K562 (cell line): Measurements from ENCODE around the gene SH3YL1. TPM values are rescaled to one million over a fixed set of nuclear protein-coding genes. Genes with fewer than 3 reads are reported as not detected.

Experiments
- ATAC-seq: fragments of 200-7000 bp; cut with Tn5 transposase; 3 replicates; pipeline ENCODE4 v1.9.1; 2020; ENCODE audit warnings: moderate library complexity
- BruUV-seq: library from RNA; stranded (reverse); fragments of 400-500 nt; replicated peaks from 2 replicates; lab custom pipeline; 2021; lab: Mats Ljungman, UMichigan
- CTCF ChIA-PET: fragments of 300-600 bp; formaldehyde crosslinking; extraction: SDS; loops from one replicate; lab custom pipeline; 2021; ENCODE audit warnings: low intra/inter-chr PET ratio; lab: Yijun Ruan, JAX
- POLR2A ChIA-PET: fragments of 300-600, 350-650 bp; sonication (Branson Sonifier 250); formaldehyde crosslinking; extraction: SDS; loops from one replicate; lab custom pipeline; 2021; ENCODE audit warnings: antibody characterized with exemption, inconsistent platforms; lab: Yijun Ruan, JAX
- DNase-seq, 4 experiments: peaks; one replicate each; pipeline versions ENCODE4 v3.0.0 to v3.0.0-alpha.2; 2011 to 2018; ENCODE audit warnings: low spot score in 3 of 4, mixed read lengths in 3 of 4; ENCODE audit errors: extremely low read depth in 1 of 4
- FAIRE-seq: peaks from 2 replicates; lab custom pipeline; 2011; peaks lifted over from hg19 to GRCh38; lab: Jason Lieb, UNC
- H2AFZ ChIP-seq: 2 replicates; pipeline ENCODE4 v1.6.0; 2011; ENCODE audit warnings: low read depth, low read length, control low read depth, inconsistent platforms
- H3K27ac ChIP-seq: fragments of 200-600 bp; 3 replicates; pipeline ENCODE4 v1.8.0; 2011; ENCODE audit warnings: low read depth, mild to moderate bottlenecking, control low read depth, inconsistent platforms, low read length, moderate library complexity, mixed read lengths; ENCODE audit errors: extremely low read depth
- H3K27me3 ChIP-seq, 2 experiments: fragments of 300-600 bp in 1 of 2; 2 replicates in 1 of 2; 3 replicates in 1 of 2; pipeline versions ENCODE4 v1.6.0 to v1.8.0; 2011; ENCODE audit warnings: inconsistent platforms in 2 of 2, low read length in 2 of 2, mild to moderate bottlenecking in 1 of 2, mixed read lengths in 1 of 2, moderate library complexity in 1 of 2; ENCODE audit not compliant: control insufficient read depth in 2 of 2, insufficient read depth in 2 of 2
- H3K36me3 ChIP-seq: fragments of 300-600 bp; 3 replicates; pipeline ENCODE4 v1.8.0; 2011; ENCODE audit warnings: mild to moderate bottlenecking, low read length, inconsistent platforms; ENCODE audit not compliant: control insufficient read depth, insufficient read depth
- H3K4me1 ChIP-seq, 2 experiments: fragments of 200-600 bp in 1 of 2; replicated peaks in 1 of 2; 2 replicates in 1 of 2; 3 replicates in 1 of 2; pipeline versions ENCODE4 v1.5.1 to v1.8.0; 2011; ENCODE audit warnings: inconsistent platforms in 2 of 2, low read length in 2 of 2, mild to moderate bottlenecking in 1 of 2, mixed read lengths in 1 of 2, moderate library complexity in 1 of 2; ENCODE audit not compliant: control insufficient read depth in 2 of 2, insufficient read depth in 2 of 2
- H3K4me2 ChIP-seq: 2 replicates; pipeline ENCODE4 v1.6.1; 2011; ENCODE audit warnings: low read length, control low read depth, inconsistent platforms, mixed read lengths; ENCODE audit not compliant: insufficient read depth
- H3K4me3 ChIP-seq: fragments of 200-600 bp; sonication (generic), shearing (Covaris generic); 2 replicates; pipeline ENCODE4 v1.5.1; 2016; ENCODE audit warnings: control low read depth, inconsistent platforms
- H3K79me2 ChIP-seq: fragments of 200-600 bp; 3 replicates; pipeline ENCODE4 v1.8.0; 2011; ENCODE audit warnings: low read length, inconsistent platforms; ENCODE audit not compliant: control insufficient read depth, insufficient read depth
- H3K9ac ChIP-seq, 2 experiments: 2 replicates each; pipeline versions ENCODE4 v1.6.0 to v1.6.1; 2011; ENCODE audit warnings: low read depth in 2 of 2, low read length in 2 of 2, control low read depth in 1 of 2, inconsistent platforms in 1 of 2, mild to moderate bottlenecking in 1 of 2, mixed read lengths in 1 of 2; ENCODE audit not compliant: insufficient read depth in 1 of 2
- H3K9me1 ChIP-seq: one replicate; pipeline ENCODE4 v1.6.0; 2011; ENCODE audit warnings: inconsistent platforms, mild to moderate bottlenecking, low read length, moderate library complexity; ENCODE audit not compliant: control insufficient read depth, insufficient read depth
- H3K9me3 ChIP-seq: replicated peaks from 2 replicates; pipeline ENCODE4 v1.5.1; 2011; ENCODE audit warnings: low read depth, low read length, inconsistent platforms; ENCODE audit not compliant: control insufficient read depth, insufficient read depth
- H4K20me1 ChIP-seq: replicated peaks from 2 replicates; pipeline ENCODE4 v1.6.1; 2011; ENCODE audit warnings: low read length, inconsistent platforms, mixed read lengths; ENCODE audit not compliant: control insufficient read depth, insufficient read depth
- ADNP ChIP-seq: fragments of 200-800 bp; sonication (Bioruptor generic); IDR thresholded peaks from 2 replicates; pipeline ENCODE4 v1.6.1; 2016; ENCODE audit warnings: missing genetic modification characterization, missing compliant biosample characterization
- BACH1 ChIP-seq: fragments of 200-800 bp; sonication (Bioruptor generic); IDR thresholded peaks from 2 replicates; pipeline ENCODE4 v1.6.1; 2016; ENCODE audit warnings: missing genetic modification characterization, missing compliant biosample characterization
- CBFB ChIP-seq: sonication (generic); formaldehyde crosslinking; IDR thresholded peaks from 2 replicates; pipeline ENCODE4 v1.4.0; 2020; ENCODE audit warnings: mild to moderate bottlenecking, missing genetic modification reagents
- DDX20 ChIP-seq: fragments of 450-650 bp; IDR thresholded peaks from 2 replicates; pipeline ENCODE4 v1.6.1; 2016; ENCODE audit warnings: missing genetic modification characterization, low read depth, mild to moderate bottlenecking, missing compliant biosample characterization, moderate library complexity
- EGR1 ChIP-seq: fragments of 450-650 bp; conservative IDR thresholded peaks from 2 replicates; pipeline ENCODE4 v1.6.1; 2017; ENCODE audit warnings: mild to moderate bottlenecking
- ETS2 ChIP-seq: IDR thresholded peaks from 2 replicates; pipeline ENCODE4 v1.6.1; 2016; ENCODE audit warnings: borderline replicate concordance, missing genetic modification characterization, mild to moderate bottlenecking, moderate library complexity, missing compliant biosample characterization; ENCODE audit not compliant: poor library complexity, severe bottlenecking
- FOXJ3 ChIP-seq: sonication (generic); formaldehyde crosslinking; IDR thresholded peaks from 2 replicates; pipeline ENCODE4 v1.4.0; 2020; ENCODE audit warnings: mild to moderate bottlenecking, missing genetic modification reagents
- LARP7 ChIP-seq: fragments of 450-650 bp; IDR thresholded peaks from 2 replicates; pipeline ENCODE4 v1.6.1; 2016
- MCM5 ChIP-seq: fragments of 450-650 bp; IDR thresholded peaks from 2 replicates; pipeline ENCODE4 v1.6.1; 2016; ENCODE audit warnings: low read depth
- PHF8 ChIP-seq: fragments of 200-600 bp; sonication (generic); IDR thresholded peaks from 2 replicates; pipeline ENCODE4 v1.6.1; 2012; ENCODE audit warnings: mixed run types, mild to moderate bottlenecking, inconsistent platforms, low read length, moderate library complexity, borderline replicate concordance
- RBM14 ChIP-seq: fragments of 200-400 bp; formaldehyde crosslinking; IDR thresholded peaks from 2 replicates; pipeline ENCODE4 v1.6.1; 2018; ENCODE audit warnings: low read depth, mild to moderate bottlenecking, low read length, moderate library complexity, borderline replicate concordance; ENCODE audit not compliant: insufficient read depth
- TGIF2 ChIP-seq: sonication (generic); formaldehyde crosslinking; IDR thresholded peaks from 2 replicates; pipeline ENCODE4 v1.8.1; 2022; ENCODE audit warnings: mild to moderate bottlenecking, missing genetic modification reagents, moderate library complexity
- TSC22D4 ChIP-seq: fragments of 450-650 bp; IDR thresholded peaks from 2 replicates; pipeline ENCODE4 v1.6.1; 2016; ENCODE audit warnings: missing genetic modification characterization, missing biosample characterization, control low read depth
- ZNF507 ChIP-seq: conservative IDR thresholded peaks from 2 replicates; pipeline ENCODE4 v1.6.1; 2017; ENCODE audit warnings: missing genetic modification characterization, missing compliant biosample characterization
- WGBS: fragments of 100-300 bp; shearing (Covaris generic); methylation state at CpG from one replicate; pipeline ENCODE4 v1.1.6; 2016; ENCODE audit warnings: low coverage, mixed read lengths; ENCODE audit not compliant: insufficient coverage; ENCODE audit errors: missing lambda C conversion rate; 5-methylcytosine and 5-hydroxymethylcytosine counted together
- in situ Hi-C: fragments of 300-500 bp; cut with MboI; formaldehyde crosslinking; loops from 4 replicates; pipeline ENCODE4 v1.15.0; 2018; ENCODE audit warnings: inconsistent platforms, mixed read lengths
- intact Hi-C: fragments of 100-400 bp; cut with micrococcal nuclease; formaldehyde crosslinking; loops from 2 replicates; pipeline ENCODE4 v1.14.2; 2022
- polyA plus RNA-seq, 8 experiments: library from polyadenylated mRNA; depleted of rRNA in 4 of 8; stranded (reverse) in 5 of 8; unstranded in 3 of 8; fragments of >200 nt; fragmentation: Nextera tagmentation in 2 of 8; fragmentation: Illumina TruSeq in 1 of 8; extraction: Ambion mirVana in 2 of 8; extraction: Trizol in 1 of 8; gene quantifications; 2 replicates each; pipeline versions ENCODE4 v1.2.1 to v1.2.3, GENCODE V29; 2011 to 2014; ENCODE audit warnings: inconsistent platforms in 1 of 8, missing spikeins in 1 of 8
- total RNA-seq, 7 experiments: library from RNA; depleted of rRNA in 6 of 7; stranded (reverse); fragments of >200 nt in 6 of 7; fragmentation: Illumina TruSeq in 2 of 7; extraction: Trizol in 2 of 7; gene quantifications; 2 replicates each; pipeline versions ENCODE4 v1.2.1 to v1.2.3, GENCODE V29; 2011 to 2021; ENCODE audit warnings: low replicate concordance in 1 of 7
- TF ChIP-seq, protein P1 (sequence below), 2 experiments: IDR thresholded peaks in 1 of 2; conservative IDR thresholded peaks in 1 of 2; 2 replicates each; pipeline ENCODE4 v1.6.1; 2016; ENCODE audit warnings: low read depth in 2 of 2, mild to moderate bottlenecking in 1 of 2, missing compliant biosample characterization in 1 of 2, missing genetic modification characterization in 1 of 2, moderate library complexity in 1 of 2
- TF ChIP-seq, protein P2 (sequence below): sonication (generic); formaldehyde crosslinking; IDR thresholded peaks from 2 replicates; pipeline ENCODE4 v1.8.0; 2022; ENCODE audit warnings: mild to moderate bottlenecking, low read depth, missing genetic modification reagents

The SH3YL1 gene
- total and polyA plus RNA-seq, 9 of the 15 experiments (the other 6 are each of a cell fraction or from before 2014, with no cell fraction given): 3.9 to 7.8 (median 5.3) TPM

- TF ChIP-seq, protein P1, sequence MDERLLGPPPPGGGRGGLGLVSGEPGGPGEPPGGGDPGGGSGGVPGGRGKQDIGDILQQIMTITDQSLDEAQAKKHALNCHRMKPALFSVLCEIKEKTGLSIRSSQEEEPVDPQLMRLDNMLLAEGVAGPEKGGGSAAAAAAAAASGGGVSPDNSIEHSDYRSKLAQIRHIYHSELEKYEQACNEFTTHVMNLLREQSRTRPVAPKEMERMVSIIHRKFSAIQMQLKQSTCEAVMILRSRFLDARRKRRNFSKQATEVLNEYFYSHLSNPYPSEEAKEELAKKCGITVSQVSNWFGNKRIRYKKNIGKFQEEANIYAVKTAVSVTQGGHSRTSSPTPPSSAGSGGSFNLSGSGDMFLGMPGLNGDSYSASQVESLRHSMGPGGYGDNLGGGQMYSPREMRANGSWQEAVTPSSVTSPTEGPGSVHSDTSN (CRISPR knock-in tag; IDR thresholded peaks at IDR 0.05; ENCODE audit: low read depth): no peak
- TF ChIP-seq, protein P1 (tag; conservative IDR thresholded peaks at IDR 0.05; ENCODE audit: low read depth): no peak
- TF ChIP-seq EGR1: no peak
- TF ChIP-seq LARP7: no peak
- TF ChIP-seq DDX20 (tag): no peak
- TF ChIP-seq MCM5: no peak
- no peak for TF ChIP-seq RBM14
These were observed 67.9 kb downstream of the SH3YL1 start (continued) for GRCh38 chr2:195932-196331.

DNA sequence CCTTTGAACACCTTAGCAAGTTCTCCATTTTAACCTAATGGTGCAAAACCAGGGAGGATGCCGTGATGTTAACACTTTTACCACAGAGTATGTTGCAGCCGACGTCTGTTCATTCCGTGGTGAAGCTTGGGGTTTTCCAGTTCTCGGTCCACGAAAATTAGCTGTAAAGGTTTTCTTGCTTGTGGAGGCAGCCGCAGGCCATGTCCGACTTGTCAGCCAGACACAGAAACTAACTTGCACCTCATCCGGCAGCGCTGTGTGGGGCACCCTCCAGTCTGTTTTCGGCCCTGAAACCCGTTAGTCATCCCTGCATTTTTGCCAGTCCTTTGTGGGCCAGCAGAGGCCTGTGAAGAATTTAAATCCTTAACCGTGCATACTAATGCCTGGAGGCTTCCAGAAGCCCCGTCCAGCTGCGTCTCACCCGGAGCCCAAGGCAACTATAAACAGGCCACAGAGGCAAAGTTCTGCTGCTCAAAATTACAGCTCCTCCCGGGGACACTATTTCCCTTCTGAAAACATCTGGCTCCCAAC is 70.6 kb downstream of the SH3YL1 start:
- H2AFZ ChIP-seq: no peak overlapping the region
- H3K79me2 ChIP-seq: no peaks in the 10 kb centered on the region
- CTCF ChIA-PET: interaction anchor here (0.7 kb wide), 1 partner anchor 1185 kb away, joined by 4 read pairs; no protein-coding TSS in a partner anchor
- no peaks in the 10 kb centered on the region for H3K9me1 ChIP-seq
- no peak overlapping the region for H3K27ac ChIP-seq
- DNase-seq (no peak), FAIRE-seq (no peak), ATAC-seq (no peak)
- in situ Hi-C loops: no loop called here
- H4K20me1 ChIP-seq: no peaks in the 10 kb centered on the region
- 2% methylated on average over 17 of the region's 17 CpGs for WGBS
- BruUV-seq: no TSS peak
- no peaks in the 10 kb centered on the region for H3K4me1 ChIP-seq
- no peaks in the 10 kb centered on the region; the same call in 1 of the 2 replicates for H3K9me3 ChIP-seq
- H3K36me3 ChIP-seq: no peaks in the 10 kb centered on the region
- H3K9ac ChIP-seq: no peak overlapping the region
- no peak overlapping the region for H3K4me3 ChIP-seq
- no peak overlapping the region for H3K4me2 ChIP-seq
- intact Hi-C loops: no loop called here
- POLR2A ChIA-PET: no interaction called here
- H3K27me3 ChIP-seq: peaks cover 4 to 11% of the 10 kb centered on the region in 2 experiments; a peak in 2 of 5 replicates
- TF ChIP-seq, protein P2, sequence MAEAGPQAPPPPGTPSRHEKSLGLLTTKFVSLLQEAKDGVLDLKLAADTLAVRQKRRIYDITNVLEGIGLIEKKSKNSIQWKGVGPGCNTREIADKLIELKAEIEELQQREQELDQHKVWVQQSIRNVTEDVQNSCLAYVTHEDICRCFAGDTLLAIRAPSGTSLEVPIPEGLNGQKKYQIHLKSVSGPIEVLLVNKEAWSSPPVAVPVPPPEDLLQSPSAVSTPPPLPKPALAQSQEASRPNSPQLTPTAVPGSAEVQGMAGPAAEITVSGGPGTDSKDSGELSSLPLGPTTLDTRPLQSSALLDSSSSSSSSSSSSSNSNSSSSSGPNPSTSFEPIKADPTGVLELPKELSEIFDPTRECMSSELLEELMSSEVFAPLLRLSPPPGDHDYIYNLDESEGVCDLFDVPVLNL: no peak
- TF ChIP-seq ETS2 (tag): no peak
- no peak for TF ChIP-seq FOXJ3
- TF ChIP-seq CBFB (CRISPR knock-in tag): no peak
- TF ChIP-seq TSC22D4 (tag): no peak
- no peak for TF ChIP-seq BACH1
- no peak for TF ChIP-seq TGIF2 (CRISPR knock-in tag)
- TF ChIP-seq ZNF507 (tag): no peak
- no peak for TF ChIP-seq PHF8
- no peak for TF ChIP-seq ADNP
